HG03575 (cell line): ENCODE data around the gene ANK3.

Experiments
- ATAC-seq: cut with Tn5 transposase; IDR thresholded peaks from one replicate; pipeline ENCODE4 v1.9.1; 2021; ENCODE audit not compliant: unreplicated experiment, insufficient number of reproducible peaks, low FRiP score; ENCODE audit errors: extremely low read depth

Gene ANK3

DNA sequence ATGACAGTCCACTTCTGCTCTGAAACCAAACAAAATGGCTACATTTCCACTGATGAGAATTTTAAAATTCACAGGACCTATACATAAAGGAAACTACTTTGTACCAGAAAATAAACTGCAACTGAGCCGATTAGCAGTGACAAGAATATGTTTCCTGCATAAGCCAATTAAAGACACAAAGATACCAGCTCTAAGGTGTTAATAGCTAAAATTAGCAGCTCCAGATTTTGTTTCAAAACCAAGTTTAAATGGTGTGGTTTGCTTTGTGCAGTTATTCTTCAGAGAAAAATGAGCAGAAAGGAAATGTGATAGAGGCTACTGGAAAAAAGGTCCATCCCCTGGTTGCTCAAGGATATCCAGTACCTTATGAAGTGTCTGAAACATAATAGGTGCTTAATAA is 123.2 kb downstream of the ANK3 start:
- ATAC-seq: no peak

DNA sequence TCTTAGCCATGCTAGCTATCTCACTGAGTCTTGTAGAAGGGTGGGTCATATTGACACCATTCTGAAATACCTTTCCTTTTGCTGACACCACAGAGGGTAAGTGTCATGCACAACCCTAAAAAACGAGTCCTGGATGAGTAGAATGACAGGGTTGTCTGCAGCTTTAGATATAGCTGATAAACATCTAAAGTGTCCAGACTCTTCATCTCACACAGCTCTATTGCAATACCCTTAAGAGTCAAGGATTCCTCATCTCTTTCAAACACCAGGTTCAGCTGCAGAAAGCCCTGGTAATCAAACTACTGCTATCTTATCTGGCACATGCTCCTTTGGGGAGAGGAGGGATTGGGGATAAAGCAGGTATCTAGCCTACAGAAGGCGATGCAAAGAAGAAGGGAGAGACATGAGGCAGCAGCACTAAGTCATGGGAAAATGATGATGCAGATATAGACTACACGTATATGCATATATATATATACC is 127.0 kb downstream of the ANK3 start:
- no peak for ATAC-seq

DNA sequence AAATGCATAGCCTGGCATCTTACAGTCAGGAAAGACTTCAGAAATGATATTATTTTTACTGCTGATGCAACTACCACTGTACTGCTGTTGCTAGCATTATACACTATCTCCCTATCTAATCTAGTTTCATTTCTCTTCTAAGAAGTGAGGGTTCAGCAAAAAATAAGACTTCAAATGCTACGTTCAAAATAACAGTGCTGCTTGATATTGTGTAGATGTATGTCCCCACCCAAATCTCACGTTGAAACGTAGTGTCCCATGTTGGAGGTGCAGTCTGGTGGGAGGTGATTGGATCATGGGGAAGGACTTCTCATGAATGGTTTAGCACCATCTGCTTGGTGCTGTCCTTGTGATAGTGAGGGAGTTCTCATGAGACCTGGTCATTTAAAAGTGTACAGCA is 129.4 kb downstream of the ANK3 start:
- ATAC-seq: no peak

DNA sequence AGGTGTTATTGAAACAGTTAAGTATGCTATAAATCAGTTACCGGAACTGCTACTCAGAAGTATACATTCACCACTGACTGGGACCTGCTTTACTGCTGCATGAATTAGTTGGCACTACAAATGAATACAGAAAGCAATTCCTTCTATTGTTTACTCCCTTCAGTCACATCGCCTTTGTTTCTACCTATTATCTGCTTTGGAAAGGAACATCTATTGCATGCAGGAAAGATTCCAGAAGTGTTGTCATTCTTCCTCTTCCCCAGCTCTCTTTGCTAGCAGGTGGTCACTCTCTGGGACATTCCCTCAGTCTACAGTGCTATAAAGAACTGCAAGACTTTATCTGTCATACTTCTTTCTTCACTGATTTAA is 131.3 kb downstream of the ANK3 start:
- ATAC-seq: no peak

DNA sequence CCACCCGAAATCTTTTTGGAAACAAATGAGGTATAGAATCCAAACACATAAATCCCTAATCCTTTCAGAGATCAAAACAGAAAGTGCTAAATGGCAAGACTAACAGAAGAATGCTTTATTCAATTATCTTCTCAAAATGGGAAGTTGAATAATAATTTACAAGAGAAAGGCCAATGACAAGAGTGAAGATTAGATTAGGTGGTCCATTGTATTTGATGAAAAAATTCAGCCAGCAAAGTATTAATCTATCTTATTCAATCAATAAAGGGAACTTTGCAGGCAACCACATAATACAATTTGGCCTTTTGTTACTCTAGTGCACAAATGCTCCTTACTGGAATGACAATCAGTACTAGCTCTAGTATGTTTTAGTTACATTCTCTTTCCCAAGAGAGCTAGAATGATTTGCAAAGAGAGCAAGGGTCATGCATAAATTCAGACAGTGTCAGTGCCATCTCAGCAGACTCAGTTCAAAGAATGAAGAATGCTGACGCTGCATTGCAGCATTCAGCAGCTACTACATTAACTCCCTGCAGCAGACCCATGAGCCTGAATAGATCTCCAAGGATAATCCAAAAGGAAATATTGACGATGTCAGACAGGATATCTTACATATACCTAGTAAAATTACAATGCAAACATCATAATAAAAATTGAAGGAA is 131.8 kb downstream of the ANK3 start:
- ATAC-seq: no peak

DNA sequence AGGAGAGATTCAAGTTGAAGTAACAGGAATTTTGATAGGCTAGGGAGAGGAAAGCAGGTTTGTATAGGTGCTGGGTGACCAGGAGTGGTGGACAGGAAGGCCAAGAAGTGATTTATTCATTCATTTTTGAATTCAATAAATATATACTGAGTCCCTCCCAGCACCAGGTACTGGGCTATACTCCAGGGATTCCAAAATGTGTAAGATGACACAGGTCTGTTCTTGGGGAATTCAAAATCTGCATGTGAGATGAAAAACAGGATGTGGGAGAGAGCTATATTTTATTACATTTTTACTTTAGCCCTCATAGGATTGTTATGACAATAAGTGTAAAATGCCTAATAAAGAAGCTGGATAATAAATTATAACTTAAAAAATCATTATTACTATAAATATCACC is 134.9 kb downstream of the ANK3 start:
- ATAC-seq: no peak

DNA sequence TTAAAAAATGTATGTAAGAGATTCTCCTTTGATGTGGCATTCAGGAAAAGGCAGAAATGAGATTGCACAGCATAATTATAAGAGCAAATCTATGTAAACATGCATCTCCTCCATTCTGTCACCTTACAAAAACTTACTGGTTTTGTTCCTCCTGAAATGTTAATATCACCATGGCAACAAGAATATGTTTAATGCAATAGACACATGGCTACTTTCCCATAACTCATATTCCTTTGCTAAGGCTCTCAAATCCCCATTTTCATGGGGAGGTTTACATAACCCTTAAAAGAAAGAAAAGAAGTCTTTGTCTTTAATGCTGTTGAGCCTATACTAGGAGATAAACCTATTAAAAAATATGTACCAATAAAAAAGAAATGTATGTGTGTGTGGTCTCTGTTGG is 136.2 kb downstream of the ANK3 start:
- ATAC-seq: no peak

DNA sequence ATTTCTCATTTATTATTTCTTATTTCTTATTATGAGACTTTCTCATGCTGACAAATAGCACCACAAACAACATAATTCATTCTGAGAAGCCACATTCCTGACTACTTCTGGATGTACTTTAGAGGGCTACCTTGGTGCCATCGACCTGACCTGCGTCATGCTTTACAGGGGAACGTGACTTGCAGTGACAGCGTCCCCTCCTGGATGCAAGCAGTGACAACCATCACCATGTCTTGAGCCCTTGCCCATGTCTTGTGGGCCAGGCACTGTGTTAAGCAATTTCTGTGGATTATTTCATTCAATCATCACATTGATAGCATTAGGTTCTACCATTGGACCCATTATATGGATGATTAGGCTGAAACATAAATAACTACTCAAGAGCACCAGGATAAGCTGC is 137.0 kb downstream of the ANK3 start:
- ATAC-seq: no peak

DNA sequence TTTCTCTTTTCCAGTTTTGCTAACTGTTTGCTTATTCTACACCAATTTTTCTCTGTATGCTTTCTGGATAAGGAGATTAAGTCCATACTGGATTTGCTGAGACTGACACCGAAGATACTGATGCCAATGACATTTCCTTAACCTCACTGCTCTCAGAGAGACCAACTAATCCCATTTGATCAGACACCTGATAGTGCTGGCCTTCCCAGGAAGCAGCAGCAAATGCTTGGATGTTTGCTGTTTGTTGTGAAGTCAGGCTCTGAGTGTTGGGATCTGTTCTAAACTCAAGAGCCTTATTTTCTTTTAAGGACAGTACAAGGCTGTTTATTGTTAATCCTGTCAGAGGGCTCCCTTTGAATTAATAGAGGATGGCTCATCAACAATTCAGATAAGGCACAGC is 143.3 kb downstream of the ANK3 start:
- ATAC-seq: no peak

DNA sequence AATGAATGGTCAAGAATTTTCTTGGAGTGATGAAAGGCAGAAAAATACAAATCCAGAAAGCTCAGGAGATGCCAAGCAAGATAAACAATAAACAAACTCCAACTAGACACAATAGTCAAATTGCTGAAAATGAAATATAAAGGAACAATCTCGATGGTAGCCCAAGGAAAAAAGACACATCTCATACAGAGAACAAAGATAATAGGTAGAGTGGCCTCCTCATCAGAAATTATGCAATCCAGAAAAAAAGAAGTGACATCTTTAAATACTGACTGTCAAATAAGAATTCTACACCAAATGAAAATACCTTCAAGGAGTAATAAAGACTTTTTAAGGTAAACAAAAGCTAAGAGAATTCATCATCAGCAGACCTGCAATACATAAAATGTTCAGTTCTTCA is 150.4 kb downstream of the ANK3 start:
- no peak for ATAC-seq

DNA sequence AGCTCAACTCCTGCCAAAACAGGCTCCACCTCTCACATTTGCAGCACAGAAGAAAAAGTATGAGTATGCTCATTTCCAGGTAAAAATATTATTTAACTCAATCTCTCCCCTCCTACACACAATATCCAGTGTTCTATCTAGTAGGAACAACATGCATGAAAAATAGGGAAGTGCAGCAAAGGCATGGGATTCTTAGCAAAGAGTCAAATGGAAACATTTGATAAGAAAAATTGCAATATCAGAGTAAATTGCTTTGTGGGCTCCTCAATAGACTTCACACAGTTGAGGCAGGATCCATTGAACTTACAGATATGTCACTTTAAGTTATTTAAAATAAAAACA is 150.9 kb downstream of the ANK3 start:
- ATAC-seq: no peak

DNA sequence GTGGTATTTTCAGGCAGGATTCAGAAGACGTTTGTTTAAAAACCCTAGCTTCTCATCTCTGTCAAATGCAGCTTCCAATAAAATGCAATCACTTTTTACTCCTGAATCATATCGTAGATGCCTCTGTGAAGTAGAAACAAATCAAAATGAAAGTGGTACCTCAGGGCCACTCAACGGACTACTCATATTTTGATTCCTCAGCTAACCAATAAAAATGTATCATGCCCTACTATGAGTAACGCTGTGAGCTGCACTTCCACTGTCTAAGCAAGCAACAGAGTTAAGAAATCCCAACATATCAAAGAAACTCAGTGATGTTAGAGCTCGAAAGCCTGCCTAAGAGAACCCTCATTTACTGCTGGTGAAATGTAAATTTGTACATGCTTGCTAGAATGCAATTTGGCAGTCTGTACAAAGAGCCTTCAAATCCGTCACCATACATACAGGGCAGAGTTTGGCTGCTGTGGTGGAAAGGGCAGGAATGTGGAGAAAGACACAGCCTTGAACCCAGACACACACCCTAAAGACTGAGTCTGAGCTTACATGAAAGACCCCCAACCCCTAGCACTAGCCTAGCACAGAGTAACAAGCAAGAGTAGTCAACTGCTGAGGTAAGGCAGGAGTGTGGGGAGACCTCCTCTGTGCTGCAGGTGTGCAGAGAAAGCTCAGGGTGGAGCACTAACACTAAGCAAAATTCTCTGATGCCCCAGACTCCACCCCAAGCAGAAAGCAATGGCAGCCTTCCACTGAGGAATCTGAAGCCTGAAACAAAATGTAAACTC is 151.5 kb downstream of the ANK3 start:
- ATAC-seq: peak; percentile 29

DNA sequence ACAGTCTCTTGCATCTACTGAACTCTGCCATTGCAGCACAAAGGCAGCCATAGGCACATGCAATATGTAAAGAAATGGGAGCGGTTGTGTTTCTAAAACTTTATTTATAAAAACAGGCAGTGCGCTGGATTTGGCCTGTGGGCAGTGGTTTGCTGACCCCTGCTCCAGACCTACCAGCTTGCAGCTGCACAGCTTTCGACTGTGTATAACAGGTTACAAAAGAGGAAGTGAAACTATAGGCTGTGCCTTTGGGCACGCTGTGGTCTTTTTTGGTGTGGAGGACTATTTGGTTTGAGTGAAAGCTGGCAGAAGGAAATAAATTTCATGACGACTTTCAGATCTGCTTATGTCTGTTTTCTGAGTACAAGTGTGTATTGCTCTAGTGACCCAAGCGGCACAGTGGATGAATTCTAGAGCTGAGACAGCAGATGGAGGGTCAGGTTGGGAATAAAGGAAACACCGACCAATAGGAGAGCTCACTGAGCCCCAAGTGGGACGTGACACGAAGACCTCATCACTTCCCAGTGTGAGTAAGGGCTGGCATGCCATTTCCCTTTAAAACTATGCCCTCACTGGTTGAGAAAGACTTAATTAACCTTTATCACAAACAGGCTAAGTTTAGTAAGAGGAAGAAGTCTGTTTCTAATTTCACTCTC is 152.7 kb downstream of the ANK3 start:
- peak; percentile 98 for ATAC-seq

DNA sequence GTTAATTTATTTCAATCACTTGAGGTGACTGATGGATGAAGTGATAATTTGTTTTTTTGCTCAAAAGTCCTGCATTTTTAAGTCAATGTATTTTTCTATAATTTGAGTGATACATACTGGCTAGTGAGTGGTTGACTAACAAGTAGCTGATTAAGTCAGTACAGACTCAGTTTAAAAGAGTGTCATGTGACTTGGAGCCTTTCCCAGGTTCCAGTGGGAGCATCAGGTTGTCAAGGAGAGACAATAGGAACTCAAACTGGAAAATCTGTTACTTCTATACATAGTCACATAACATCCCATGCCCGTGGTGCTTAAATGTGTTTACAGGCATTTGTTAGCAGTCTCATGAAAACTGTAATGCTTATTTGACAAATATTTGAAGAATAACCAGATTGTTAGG is 154.7 kb downstream of the ANK3 start:
- no peak for ATAC-seq

DNA sequence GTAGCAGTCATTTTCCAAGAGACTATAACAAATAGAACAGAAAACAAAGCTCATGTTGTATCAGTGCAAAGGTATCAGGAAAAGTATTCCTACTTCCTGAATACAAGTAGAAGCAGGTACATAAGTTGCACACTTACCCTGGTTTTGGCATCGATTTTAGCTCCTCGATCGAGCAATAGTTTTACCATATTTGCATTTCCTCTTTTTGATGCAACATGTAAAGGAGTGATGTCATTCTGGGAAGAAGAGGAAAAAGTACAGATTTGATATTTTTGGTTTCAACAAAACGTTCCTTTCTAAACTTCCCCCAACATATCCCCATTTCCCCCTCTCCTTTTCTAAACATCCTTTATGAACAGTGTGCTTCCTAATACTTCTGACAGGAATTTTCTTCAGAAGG is 155.1 kb downstream of the ANK3 start:
- no peak for ATAC-seq

DNA sequence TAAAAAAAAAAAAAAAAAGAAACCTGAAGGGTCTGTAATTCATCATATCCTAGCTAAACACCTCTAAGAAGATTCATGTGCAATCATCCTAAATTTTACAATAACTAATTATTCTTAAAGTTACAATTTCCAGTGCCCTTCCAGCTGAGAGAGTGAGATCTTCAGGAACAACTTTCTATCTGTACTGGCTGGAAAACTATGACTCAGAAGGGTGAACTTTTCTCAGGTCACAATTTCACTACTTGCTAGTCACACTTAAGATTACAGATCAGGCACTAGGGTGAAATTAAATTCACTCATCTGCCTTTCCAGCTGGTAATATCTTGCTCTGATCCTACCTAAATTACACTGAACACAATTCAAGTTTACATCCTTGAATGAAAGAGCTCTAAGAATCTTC is 158.8 kb downstream of the ANK3 start:
- no peak for ATAC-seq

DNA sequence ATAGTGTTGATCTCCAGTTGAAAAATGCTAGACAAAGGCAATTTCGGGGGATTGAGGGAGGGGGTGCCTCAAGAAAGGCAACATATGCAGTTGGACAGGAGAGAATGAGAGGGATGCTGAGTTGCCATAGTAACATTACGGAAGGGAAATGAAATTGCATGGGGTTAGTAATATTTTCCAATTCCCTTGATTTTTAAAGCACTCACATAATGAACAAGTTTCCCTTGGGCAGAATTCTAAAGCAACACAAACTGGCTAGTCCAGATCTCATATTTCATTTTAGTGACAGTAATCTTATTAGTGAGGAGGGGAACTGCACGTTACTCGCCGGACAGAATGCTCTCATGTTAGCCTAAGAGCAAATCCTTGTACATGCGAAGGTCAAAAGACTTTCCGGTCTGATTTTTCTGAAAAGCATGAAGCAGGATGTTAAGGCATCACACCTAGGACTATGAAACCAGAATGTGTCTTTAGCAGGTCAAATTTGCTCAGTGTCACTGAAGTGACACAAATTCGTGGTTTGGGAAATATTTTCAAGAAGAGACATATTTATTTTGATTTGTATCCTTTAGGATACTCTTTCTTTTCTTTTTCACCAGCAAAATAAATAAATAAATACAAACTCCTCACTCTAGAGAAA is 165.5 kb downstream of the ANK3 start:
- ATAC-seq: no peak

DNA sequence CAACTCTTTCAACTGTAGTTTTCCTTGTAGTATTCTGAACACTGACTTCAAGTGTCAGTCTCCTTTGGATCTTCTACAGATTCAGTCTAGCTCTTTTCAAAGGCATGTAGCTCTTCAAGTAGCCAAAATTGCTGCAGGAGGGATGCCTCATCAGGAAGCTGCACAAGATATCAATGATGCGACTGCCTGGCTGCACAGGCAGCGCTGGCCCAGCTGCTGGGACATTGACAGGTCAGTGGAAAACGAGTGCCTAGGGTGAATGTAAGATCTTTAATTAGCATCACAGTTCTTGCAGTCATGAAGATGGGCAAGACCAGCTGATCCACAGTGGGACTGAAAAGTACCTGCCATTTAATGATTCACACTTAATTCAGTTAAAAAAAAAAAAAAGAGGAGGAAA is 167.6 kb downstream of the ANK3 start:
- no peak for ATAC-seq

DNA sequence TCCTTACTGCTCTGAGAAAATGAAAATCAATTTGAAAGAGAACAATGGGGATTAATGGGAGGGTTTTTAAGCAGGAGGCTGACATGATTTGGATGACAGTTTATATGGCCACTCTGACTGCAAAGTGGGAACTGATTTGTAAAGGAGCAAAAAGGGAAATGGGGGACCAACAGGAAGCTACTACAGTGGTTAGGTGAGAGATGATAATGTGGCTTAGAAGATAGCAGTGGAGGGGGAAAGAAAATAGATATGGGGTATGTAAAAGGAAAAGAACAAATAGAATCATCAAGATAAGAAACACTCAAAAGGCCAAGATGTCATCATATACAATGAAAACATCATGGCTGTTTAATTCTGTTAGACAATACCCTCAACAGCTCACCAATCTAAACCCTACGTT is 177.5 kb downstream of the ANK3 start:
- ATAC-seq: no peak
